Hematopoietic multipotent progenitor cell (in vitro differentiated cells): ENCODE results near the gene UMAD1. TPM values are rescaled to one million over a fixed set of nuclear protein-coding genes. Genes with fewer than 3 reads are reported as not detected.

Source experiments
- DNase-seq, 3 donors: peaks; one replicate each; pipeline ENCODE4 v3.0.0-alpha.2; 2011 to 2015; ENCODE audit warnings: low read depth in 2 of 3, low spot score in 2 of 3
- total RNA-seq: library from RNA; depleted of rRNA; stranded (reverse); fragments of >200 nt; gene quantifications from one replicate; pipeline ENCODE4 v1.2.3, GENCODE V29; 2012

The UMAD1 gene
- 9.4 TPM for total RNA-seq

- peak; percentile 94 to 100 (median 99) for DNase-seq
Observed at GRCh38 chr7:7640221-7641128, at the start of gene UMAD1. Gene UMAD1, plus strand, starts transcription at chr7:7640752. Its CDS starts 32,620 bp downstream, at chr7:7673372.

GRCh38 chr7:7595451-7595850 is 45.1 kb upstream of the UMAD1 start:
- DNase-seq, result peak; percentile 1 to 73 (median 17)

DNA sequence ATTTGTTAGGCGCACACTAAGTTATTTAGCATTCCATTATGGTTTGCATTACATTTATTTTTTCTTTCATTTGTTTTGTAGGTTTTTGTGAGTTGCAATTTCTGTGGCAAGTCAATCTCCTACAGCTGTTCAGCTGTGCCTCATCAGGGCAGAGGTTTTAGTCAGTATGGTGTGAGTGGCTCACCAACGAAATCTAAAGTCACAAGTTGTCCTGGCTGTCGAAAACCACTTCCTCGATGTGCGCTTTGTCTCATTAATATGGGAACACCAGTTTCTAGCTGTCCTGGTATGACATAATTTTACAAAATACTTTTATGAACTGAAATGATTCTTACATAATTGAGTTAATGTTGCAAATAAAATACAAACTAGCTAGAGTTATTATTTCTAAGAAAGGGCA is 44.4 kb upstream of the UMAD1 start:
- peak in 1 of 3 donors; percentile 33 for DNase-seq

- DNase-seq, result no peak
Observed at GRCh38 chr7:7607010-7607409, 33.5 kb upstream of the UMAD1 start.

GRCh38 chr7:7609330-7609729 is 31.2 kb upstream of the UMAD1 start:
- DNase-seq, result no peak

DNA sequence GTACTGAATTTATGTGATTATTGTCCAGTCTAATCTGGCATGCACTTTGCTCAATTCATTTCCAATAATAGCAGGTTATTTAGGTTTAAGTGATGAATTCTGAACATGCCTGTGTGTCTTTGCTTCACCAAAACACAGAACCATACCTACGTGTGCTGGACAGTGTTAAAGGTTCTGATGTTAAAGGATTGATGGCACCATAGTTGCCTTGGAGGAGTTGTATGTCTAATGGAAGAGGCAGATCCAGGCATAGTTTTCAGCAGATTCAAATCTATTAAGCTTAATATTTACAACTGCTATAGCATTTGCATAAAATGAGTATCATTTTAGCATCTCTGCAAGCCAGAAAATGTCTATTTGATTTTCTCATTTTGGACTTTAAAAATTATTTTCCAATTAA is 28.0 kb upstream of the UMAD1 start:
- DNase-seq, result no peak

DNA sequence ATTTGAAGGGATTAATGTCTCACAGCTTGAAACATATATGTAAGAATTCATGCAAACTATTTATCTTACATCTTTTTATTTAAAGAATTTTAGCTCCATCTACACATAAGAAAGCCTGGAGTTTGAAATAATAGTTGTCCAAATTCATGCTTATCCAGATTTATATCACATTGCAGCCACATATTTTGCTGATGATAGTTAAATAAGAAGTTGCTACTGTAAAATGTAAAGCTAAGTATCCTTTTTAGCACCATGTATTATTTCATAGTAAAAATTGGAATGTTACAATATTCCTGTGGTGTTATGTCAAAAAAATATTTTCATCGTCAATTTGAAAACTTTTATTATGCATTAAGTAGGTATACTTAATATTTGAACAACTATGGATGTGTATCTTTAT is 27.3 kb upstream of the UMAD1 start:
- no peak for DNase-seq

DNA sequence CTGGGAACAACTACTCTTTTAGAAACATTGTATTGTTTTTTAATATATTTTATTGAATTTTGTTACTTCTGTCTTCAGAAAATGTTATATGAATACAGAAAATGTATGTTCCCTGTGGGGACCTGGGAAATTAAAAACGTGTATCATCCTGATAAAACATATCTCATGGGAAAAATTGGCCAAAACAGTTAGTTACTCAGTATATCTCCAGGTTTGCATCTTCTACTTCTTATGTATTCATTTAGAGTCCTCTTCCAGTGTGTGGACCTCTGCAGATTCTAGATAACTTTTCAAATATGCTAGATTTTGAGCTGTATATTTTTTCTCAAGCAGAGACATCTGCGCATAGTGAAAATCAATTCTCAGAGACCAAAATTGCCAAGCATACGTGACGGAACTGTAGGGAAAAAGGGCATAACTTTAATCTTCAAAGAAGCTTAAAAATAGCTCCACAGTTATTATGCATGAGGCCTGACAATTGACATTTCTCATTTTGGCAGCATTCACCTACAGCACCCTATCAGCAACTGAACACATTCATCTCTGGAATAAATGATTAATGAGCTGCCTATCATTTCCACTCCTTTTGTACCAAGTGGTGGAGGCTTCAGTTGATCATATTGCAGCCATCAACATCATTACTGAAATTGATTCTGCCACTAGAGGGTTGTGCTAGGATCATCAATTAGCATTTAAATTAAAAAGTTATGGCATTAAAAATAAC is 26.4 kb upstream of the UMAD1 start:
- no peak for DNase-seq

- DNase-seq, result no peak
Observed at GRCh38 chr7:7617550-7617949, 23.0 kb upstream of the UMAD1 start.

- DNase-seq, result no peak
Observed at GRCh38 chr7:7618410-7618809, 22.1 kb upstream of the UMAD1 start.

- no peak for DNase-seq
Observed at GRCh38 chr7:7620236-7620635, 20.3 kb upstream of the UMAD1 start.

- DNase-seq, result no peak
Observed at GRCh38 chr7:7620644-7621210, 19.8 kb upstream of the UMAD1 start.

DNA sequence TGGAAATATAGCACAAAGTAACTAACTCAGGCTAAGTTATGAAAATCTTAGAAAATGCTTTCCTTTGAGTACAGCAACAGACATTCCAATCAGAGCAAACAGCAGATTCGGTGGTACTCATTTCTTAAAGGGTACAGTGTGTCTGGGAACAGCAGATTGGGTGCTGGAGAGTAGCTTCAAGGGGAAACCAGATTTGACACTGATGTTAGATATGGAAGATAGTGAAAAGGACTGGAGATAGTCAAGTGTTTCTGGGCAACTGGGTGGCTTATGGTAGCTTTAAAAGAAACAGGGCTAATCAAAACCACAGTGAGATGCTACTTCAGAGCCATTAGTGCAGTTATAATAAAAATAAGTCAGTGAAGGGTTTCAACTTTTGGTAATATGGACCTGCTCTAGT is 12.1 kb upstream of the UMAD1 start:
- no peak for DNase-seq

DNA sequence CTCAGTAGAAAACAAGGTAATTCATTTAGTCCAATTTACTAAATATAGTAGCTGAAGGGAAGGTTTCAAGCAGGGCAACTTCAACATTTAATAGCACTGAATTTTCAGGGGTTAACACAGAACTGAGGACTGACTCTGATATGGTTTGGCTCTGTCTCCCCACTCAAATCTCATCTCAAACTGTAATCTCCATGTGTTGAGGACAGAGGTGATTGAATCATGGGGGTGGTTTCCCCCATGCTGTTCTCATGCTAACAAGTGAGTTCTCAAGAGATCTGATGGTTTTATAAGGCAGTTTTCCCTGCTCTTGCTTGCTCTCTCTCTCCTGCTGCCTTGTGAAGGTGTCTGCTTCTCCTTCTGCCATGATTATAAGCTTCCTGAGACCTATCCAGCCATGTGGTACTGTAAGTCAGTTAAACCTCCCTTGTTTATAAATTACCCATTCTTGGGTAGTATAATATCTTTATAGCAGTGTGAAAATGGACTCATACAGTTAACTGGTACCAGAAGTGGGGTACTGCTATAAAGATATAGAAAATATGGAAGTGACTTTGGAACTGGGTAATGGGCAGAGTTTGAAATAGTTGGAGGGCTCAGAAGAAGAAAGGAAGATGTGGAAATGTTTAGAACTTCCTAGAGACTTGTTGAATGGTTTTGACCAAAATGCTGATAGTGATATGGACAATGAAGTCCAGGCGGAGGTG is 9.8 kb upstream of the UMAD1 start:
- DNase-seq, result no peak

GRCh38 chr7:7639421-7639820 is 1.1 kb upstream of the UMAD1 start:
- peak in 2 of 3 donors; percentile 2 to 4 for DNase-seq

DNA sequence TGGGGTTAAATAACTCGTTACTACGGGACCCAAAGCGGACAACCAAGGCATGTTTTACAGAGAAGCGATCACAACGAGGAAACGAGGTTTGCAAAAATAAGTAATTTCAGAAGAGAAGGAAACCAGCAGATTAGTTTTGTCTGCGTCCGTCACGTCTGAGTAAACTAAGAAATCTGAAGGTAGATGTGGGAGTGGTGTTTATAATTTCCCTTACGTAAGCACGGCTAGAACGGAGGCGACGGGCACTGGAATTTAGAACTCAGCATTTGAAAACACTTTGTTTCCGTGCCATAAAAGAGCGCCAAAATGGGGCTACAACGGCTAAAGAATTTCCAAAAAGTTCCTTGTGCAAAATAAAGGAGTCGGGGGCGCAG is 718 bp upstream of the UMAD1 start:
- DNase-seq, result peak in 2 of 3 donors; percentile 47 to 54

- no peak for DNase-seq
Observed at GRCh38 chr7:7641129-7641663, 644 bp downstream of the UMAD1 start.

GRCh38 chr7:7642081-7642480 is 1.5 kb downstream of the UMAD1 start:
- no peak for DNase-seq

DNA sequence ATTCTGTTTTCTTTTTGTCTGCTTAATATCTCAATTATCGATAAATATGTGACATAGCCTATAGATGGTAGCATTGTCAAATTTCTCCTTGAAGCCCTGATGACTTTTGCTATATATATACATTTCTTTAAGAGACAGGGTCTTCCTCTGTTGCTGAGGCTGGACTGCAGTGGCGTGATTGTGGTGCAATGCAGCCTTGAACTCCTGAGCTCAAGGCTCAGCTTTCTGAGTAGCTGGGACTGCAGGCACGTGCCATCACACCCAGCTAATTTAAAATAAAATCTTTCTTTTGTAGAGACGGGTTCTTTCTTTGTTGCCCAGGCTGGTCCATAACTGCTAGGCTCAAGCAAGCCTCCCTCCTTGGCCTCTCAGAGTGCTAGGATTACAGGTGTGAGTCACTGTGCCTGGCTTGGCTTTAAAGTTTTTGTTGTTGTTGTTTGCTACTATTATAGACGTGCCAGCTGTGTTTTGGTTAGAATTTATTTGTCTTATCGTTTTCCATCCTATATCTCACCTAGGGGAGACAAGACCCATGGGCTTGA is 7.0 kb downstream of the UMAD1 start:
- DNase-seq, result no peak

DNA sequence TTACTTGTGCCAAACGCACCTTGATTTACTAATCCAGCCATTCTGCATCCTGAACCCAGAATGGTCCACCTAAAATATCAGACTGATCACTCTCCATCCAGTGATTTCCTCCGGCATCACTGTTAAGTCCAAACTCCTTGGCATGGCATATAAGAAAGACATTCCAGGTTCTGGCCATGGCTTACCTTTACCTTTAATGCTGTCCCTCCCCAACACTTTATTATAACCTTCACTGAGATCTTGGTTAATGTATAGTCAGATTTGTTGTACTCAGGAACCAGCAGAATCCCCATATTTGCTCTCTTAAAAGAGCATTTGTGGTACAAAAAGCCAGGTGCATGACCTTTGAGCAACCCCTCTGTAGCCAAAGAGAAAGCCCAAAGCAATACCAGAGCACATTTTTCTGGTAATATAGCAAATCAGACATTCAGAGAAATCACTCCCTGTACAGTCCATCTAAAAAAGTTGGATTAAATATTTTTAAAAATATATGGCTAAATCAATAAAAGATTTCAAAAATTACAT is 10.2 kb downstream of the UMAD1 start:
- no peak for DNase-seq
